NCI-H2196 (cell line): ENCODE results near the gene SLC24A3.

Experiments used
- DNase-seq: peaks from one replicate; lab custom pipeline; 2025; ENCODE audit not compliant: unreplicated experiment; lab: John Stamatoyannopoulos, UW

SLC24A3 gene

GRCh38 chr20:19756761-19757486, 544.5 kb downstream of the SLC24A3 start:
- DNase-seq = no peak

- peak; percentile 77 for DNase-seq
These were observed 545.2 kb downstream of the SLC24A3 start for GRCh38 chr20:19757487-19758132.

GRCh38 chr20:19758133-19758500, 545.7 kb downstream of the SLC24A3 start, which contains the start of gene RIN2:
RIN2 (plus strand) TSS chr20:19758258; CDS start chr20:19889602, 131,344 bp downstream.
- DNase-seq = no peak

GRCh38 chr20:19758501-19759331, 546.3 kb downstream of the SLC24A3 start:
- no peak for DNase-seq

- no peak for DNase-seq
These were observed 547.9 kb downstream of the SLC24A3 start for GRCh38 chr20:19760371-19760721.

GRCh38 chr20:19761326-19761725, 548.9 kb downstream of the SLC24A3 start:
- no peak for DNase-seq

- DNase-seq = peak; percentile 15
These were observed 549.4 kb downstream of the SLC24A3 start for GRCh38 chr20:19761841-19762240.

GRCh38 chr20:19764207-19764606, 551.8 kb downstream of the SLC24A3 start:
- no peak for DNase-seq

- no peak for DNase-seq
These were observed 552.8 kb downstream of the SLC24A3 start for GRCh38 chr20:19765266-19765665.

GRCh38 chr20:19765913-19766312, 553.5 kb downstream of the SLC24A3 start:
- DNase-seq = no peak

- no peak for DNase-seq
These were observed 554.6 kb downstream of the SLC24A3 start for GRCh38 chr20:19767070-19767469.

- DNase-seq = no peak
These were observed 555.9 kb downstream of the SLC24A3 start for GRCh38 chr20:19768325-19768842.

GRCh38 chr20:19769507-19769906, 557.1 kb downstream of the SLC24A3 start:
- no peak for DNase-seq

GRCh38 chr20:19770375-19770774, 557.9 kb downstream of the SLC24A3 start:
- DNase-seq = no peak

GRCh38 chr20:19771031-19771430, 558.6 kb downstream of the SLC24A3 start:
- DNase-seq = no peak
